ENCODE data around the gene DLG5.

- TF ChIP-seq, protein P1, sequence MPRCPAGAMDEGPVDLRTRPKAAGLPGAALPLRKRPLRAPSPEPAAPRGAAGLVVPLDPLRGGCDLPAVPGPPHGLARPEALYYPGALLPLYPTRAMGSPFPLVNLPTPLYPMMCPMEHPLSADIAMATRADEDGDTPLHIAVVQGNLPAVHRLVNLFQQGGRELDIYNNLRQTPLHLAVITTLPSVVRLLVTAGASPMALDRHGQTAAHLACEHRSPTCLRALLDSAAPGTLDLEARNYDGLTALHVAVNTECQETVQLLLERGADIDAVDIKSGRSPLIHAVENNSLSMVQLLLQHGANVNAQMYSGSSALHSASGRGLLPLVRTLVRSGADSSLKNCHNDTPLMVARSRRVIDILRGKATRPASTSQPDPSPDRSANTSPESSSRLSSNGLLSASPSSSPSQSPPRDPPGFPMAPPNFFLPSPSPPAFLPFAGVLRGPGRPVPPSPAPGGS (IDR thresholded peaks at IDR 0.05; ENCODE audit: borderline replicate concordance, insufficient read depth, low read depth, low read length, poor library complexity, severe bottlenecking) = no peak
- TF ChIP-seq, protein P2, sequence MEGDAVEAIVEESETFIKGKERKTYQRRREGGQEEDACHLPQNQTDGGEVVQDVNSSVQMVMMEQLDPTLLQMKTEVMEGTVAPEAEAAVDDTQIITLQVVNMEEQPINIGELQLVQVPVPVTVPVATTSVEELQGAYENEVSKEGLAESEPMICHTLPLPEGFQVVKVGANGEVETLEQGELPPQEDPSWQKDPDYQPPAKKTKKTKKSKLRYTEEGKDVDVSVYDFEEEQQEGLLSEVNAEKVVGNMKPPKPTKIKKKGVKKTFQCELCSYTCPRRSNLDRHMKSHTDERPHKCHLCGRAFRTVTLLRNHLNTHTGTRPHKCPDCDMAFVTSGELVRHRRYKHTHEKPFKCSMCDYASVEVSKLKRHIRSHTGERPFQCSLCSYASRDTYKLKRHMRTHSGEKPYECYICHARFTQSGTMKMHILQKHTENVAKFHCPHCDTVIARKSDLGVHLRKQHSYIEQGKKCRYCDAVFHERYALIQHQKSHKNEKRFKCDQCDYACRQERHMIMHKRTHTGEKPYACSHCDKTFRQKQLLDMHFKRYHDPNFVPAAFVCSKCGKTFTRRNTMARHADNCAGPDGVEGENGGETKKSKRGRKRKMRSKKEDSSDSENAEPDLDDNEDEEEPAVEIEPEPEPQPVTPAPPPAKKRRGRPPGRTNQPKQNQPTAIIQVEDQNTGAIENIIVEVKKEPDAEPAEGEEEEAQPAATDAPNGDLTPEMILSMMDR (IDR thresholded peaks at IDR 0.05 in 2 of 3, conservative IDR thresholded peaks at IDR 0.05 in 1 of 3; ENCODE audit: control insufficient read depth in 2 of 3, extremely low read depth in 1 of 3, insufficient read depth in 1 of 3, low read depth in 3 of 3, low read length in 3 of 3) = no peak
- TF ChIP-seq EZH2 (IDR thresholded peaks at IDR 0.05; ENCODE audit: borderline replicate concordance, control insufficient read depth, low read depth, low read length) = no peak
- TF ChIP-seq YY1 (IDR thresholded peaks at IDR 0.05; ENCODE audit: low read depth, low read length) = no peak
Observed at GRCh38 chr10:77832238-77832637, 94.3 kb downstream of the DLG5 start.
